IMR-90 (cell line): ENCODE measurements around the gene MAEA. TPM values are rescaled to one million over a fixed set of nuclear protein-coding genes. Genes with fewer than 3 reads are reported as not detected.

Experiments
- ATAC-seq: fragments of 200-7000 bp; cut with Tn5 transposase; 2 replicates; pipeline ENCODE4 v1.9.1; 2020; ENCODE audit warnings: low read depth, mild to moderate bottlenecking, moderate library complexity
- BruUV-seq: library from RNA; stranded (reverse); fragments of 400-500 nt; replicated peaks from 2 replicates; lab custom pipeline; 2021; lab: Mats Ljungman, UMichigan
- CTCF ChIA-PET: fragments of 300-600 bp; formaldehyde crosslinking; extraction: SDS; loops from one replicate; lab custom pipeline; 2021; ENCODE audit warnings: antibody characterized with exemption; lab: Yijun Ruan, JAX
- POLR2A ChIA-PET: fragments of 300-600 bp; sonication (Branson Sonifier 250); formaldehyde crosslinking; loops from one replicate; lab custom pipeline; 2022; ENCODE audit warnings: antibody characterized with exemption; ENCODE audit not compliant: unreplicated experiment; lab: Charles Lee
- DNase-seq: peaks from one replicate; pipeline ENCODE4 v3.0.0; 2013
- H2AFZ ChIP-seq: replicated peaks from 2 replicates; pipeline ENCODE3; 2013; ENCODE audit warnings: low read length, mild to moderate bottlenecking; ENCODE audit not compliant: poor library complexity
- H2AK5ac ChIP-seq: 2 replicates; pipeline ENCODE4 v1.6.1; 2013; ENCODE audit warnings: low read depth, low read length, inconsistent platforms
- H2AK9ac ChIP-seq: replicated peaks from 2 replicates; pipeline ENCODE3; 2013; ENCODE audit warnings: mild to moderate bottlenecking, low read depth, low read length, moderate library complexity; ENCODE audit not compliant: poor library complexity
- H2BK120ac ChIP-seq: 2 replicates; pipeline ENCODE4 v1.6.1; 2013; ENCODE audit warnings: low read depth, low read length, inconsistent platforms
- H2BK15ac ChIP-seq: 3 replicates; pipeline ENCODE4 v1.6.1; 2013; ENCODE audit warnings: low read depth, low read length, inconsistent platforms
- H2BK20ac ChIP-seq: 2 replicates; pipeline ENCODE4 v1.6.1; 2013; ENCODE audit warnings: low read depth, mild to moderate bottlenecking, inconsistent platforms, low read length, moderate library complexity
- H2BK5ac ChIP-seq: 2 replicates; pipeline ENCODE4 v1.6.1; 2013; ENCODE audit warnings: mild to moderate bottlenecking, low read depth, low read length, inconsistent platforms; ENCODE audit not compliant: poor library complexity, severe bottlenecking
- H3K14ac ChIP-seq: replicated peaks from 2 replicates; pipeline ENCODE4 v1.6.1; 2013; ENCODE audit warnings: low read depth, low read length, inconsistent platforms
- H3K18ac ChIP-seq: 2 replicates; pipeline ENCODE4 v1.6.1; 2013; ENCODE audit warnings: low read depth, low read length, control low read depth
- H3K23ac ChIP-seq: 2 replicates; pipeline ENCODE4 v1.6.1; 2013; ENCODE audit warnings: low read depth, low read length, inconsistent platforms
- H3K27ac ChIP-seq: 2 replicates; pipeline ENCODE4 v1.5.1; 2013; ENCODE audit warnings: mild to moderate bottlenecking, control low read depth, low read length; ENCODE audit not compliant: insufficient read depth
- H3K27me3 ChIP-seq: 2 replicates; pipeline ENCODE4 v1.6.1; 2013; ENCODE audit warnings: low read length; ENCODE audit not compliant: control insufficient read depth, insufficient read depth
- H3K36me3 ChIP-seq: 2 replicates; pipeline ENCODE4 v1.6.1; 2013; ENCODE audit warnings: low read length, mixed read lengths; ENCODE audit not compliant: control insufficient read depth, insufficient read depth
- H3K4ac ChIP-seq: 2 replicates; pipeline ENCODE4 v1.6.1; 2013; ENCODE audit warnings: low read depth, low read length, inconsistent platforms
- H3K4me1 ChIP-seq: 2 replicates; pipeline ENCODE4 v1.6.1; 2013; ENCODE audit warnings: low read length, mixed read lengths; ENCODE audit not compliant: control insufficient read depth, insufficient read depth
- H3K4me2 ChIP-seq: 2 replicates; pipeline ENCODE4 v1.6.1; 2013; ENCODE audit warnings: low read depth, mild to moderate bottlenecking, control low read depth, low read length, moderate library complexity
- H3K4me3 ChIP-seq: 2 replicates; pipeline ENCODE4 v1.5.1; 2013; ENCODE audit warnings: low read depth, mild to moderate bottlenecking, control low read depth, low read length, moderate library complexity; ENCODE audit not compliant: insufficient read depth
- H3K56ac ChIP-seq: 2 replicates; pipeline ENCODE4 v1.6.1; 2013; ENCODE audit warnings: low read length, inconsistent platforms; ENCODE audit not compliant: insufficient read depth; ENCODE audit errors: extremely low read depth
- H3K79me1 ChIP-seq, 2 experiments: 2 replicates each; pipeline ENCODE4 v1.6.1; 2013; ENCODE audit warnings: low read length in 2 of 2, inconsistent platforms in 1 of 2, low read depth in 1 of 2
- H3K9ac ChIP-seq: 2 replicates; pipeline ENCODE4 v1.6.1; 2013; ENCODE audit warnings: low read depth, low read length, control low read depth
- H3K9me1 ChIP-seq: 2 replicates; pipeline ENCODE4 v1.6.1; 2013; ENCODE audit warnings: low read length, inconsistent platforms; ENCODE audit not compliant: insufficient read depth
- H3K9me3 ChIP-seq: 2 replicates; pipeline ENCODE4 v1.6.1; 2013; ENCODE audit warnings: low read length; ENCODE audit not compliant: control insufficient read depth, insufficient read depth
- H4K20me1 ChIP-seq: 2 replicates; pipeline ENCODE4 v1.6.1; 2013; ENCODE audit warnings: low read length, inconsistent platforms; ENCODE audit not compliant: insufficient read depth
- H4K5ac ChIP-seq: 2 replicates; pipeline ENCODE4 v1.6.1; 2013; ENCODE audit warnings: mild to moderate bottlenecking, low read depth, low read length, control low read depth
- H4K8ac ChIP-seq, 2 experiments: 2 replicates each; pipeline ENCODE4 v1.6.1; 2013; ENCODE audit warnings: low read depth in 2 of 2, low read length in 2 of 2, control low read depth in 1 of 2, inconsistent platforms in 1 of 2
- H4K91ac ChIP-seq: 2 replicates; pipeline ENCODE4 v1.6.1; 2013; ENCODE audit warnings: low read depth, low read length, inconsistent platforms; ENCODE audit not compliant: insufficient read depth
- BHLHE40 ChIP-seq: fragments of 150-350 bp; IDR thresholded peaks from 2 replicates; pipeline ENCODE4 v1.6.1; 2016; ENCODE audit warnings: mild to moderate bottlenecking, low read depth, low read length
- CEBPB ChIP-seq: IDR thresholded peaks from 2 replicates; pipeline ENCODE4 v1.6.1; 2012; ENCODE audit warnings: low read depth, low read length, improper control_type of control experiment
- CHD1 ChIP-seq: IDR thresholded peaks from 2 replicates; pipeline ENCODE4 v1.6.1; 2012; ENCODE audit warnings: low read depth, low read length, improper control_type of control experiment
- FOS ChIP-seq: fragments of 150-350 bp; IDR thresholded peaks from 2 replicates; pipeline ENCODE4 v1.6.1; 2016; ENCODE audit warnings: low read depth, low read length
- MAFK ChIP-seq: IDR thresholded peaks from 2 replicates; pipeline ENCODE4 v1.6.1; 2012; ENCODE audit warnings: low read depth, low read length, improper control_type of control experiment
- MAZ ChIP-seq: IDR thresholded peaks from 2 replicates; pipeline ENCODE4 v1.6.1; 2012; ENCODE audit warnings: low read depth, mild to moderate bottlenecking, low read length, improper control_type of control experiment, moderate library complexity, borderline replicate concordance
- MXI1 ChIP-seq: IDR thresholded peaks from 2 replicates; pipeline ENCODE4 v1.6.1; 2012; ENCODE audit warnings: low read depth, mild to moderate bottlenecking, low read length, moderate library complexity, borderline replicate concordance
- NFE2L2 ChIP-seq: fragments of 150-350 bp; IDR thresholded peaks from 2 replicates; pipeline ENCODE4 v1.6.1; 2016; ENCODE audit warnings: low read depth, mild to moderate bottlenecking, low read length
- POLR2A ChIP-seq: IDR thresholded peaks from 2 replicates; pipeline ENCODE4 v1.6.1; 2012; ENCODE audit warnings: mild to moderate bottlenecking, low read depth, low read length
- RAD21 ChIP-seq: IDR thresholded peaks from 2 replicates; pipeline ENCODE4 v1.6.1; 2012; ENCODE audit warnings: low read length, improper control_type of control experiment
- RCOR1 ChIP-seq: IDR thresholded peaks from 2 replicates; pipeline ENCODE4 v1.6.1; 2012; ENCODE audit warnings: mild to moderate bottlenecking, low read length, improper control_type of control experiment; ENCODE audit not compliant: insufficient replicate concordance
- RFX5 ChIP-seq: IDR thresholded peaks from 2 replicates; pipeline ENCODE4 v1.8.0; 2012; ENCODE audit warnings: low read depth, mild to moderate bottlenecking, low read length, moderate library complexity
- WGBS, 2 experiments: methylation state at CpG; one replicate each; pipeline versions ENCODE4 v1.1.5 to v1.1.7; 2013; ENCODE audit warnings: missing lambda C conversion rate in 2 of 2; ENCODE audit not compliant: insufficient read length in 1 of 2; ENCODE audit errors: extremely low coverage in 2 of 2; 5-methylcytosine and 5-hydroxymethylcytosine counted together
- dilution Hi-C: fragments of 300-500 bp; cut with HindIII; formaldehyde crosslinking; loops from one replicate; pipeline ENCODE4 v1.14.3; 2018; ENCODE audit warnings: low sequenced_read_pairs; ENCODE audit not compliant: unreplicated experiment
- in situ Hi-C: fragments of 300-500 bp; cut with MboI; formaldehyde crosslinking; loops from 3 replicates; pipeline ENCODE4 v1.14.3; 2019; ENCODE audit warnings: low sequenced_read_pairs, inconsistent platforms, mixed read lengths
- intact Hi-C: fragments of 100-400 bp; cut with micrococcal nuclease; formaldehyde crosslinking; loops from 2 replicates; pipeline ENCODE4 v1.10.0; 2022
- polyA plus RNA-seq, 3 experiments: library from polyadenylated mRNA; depleted of rRNA; stranded (reverse); fragments of >200 nt; gene quantifications; 2 replicates each; pipeline ENCODE4 v1.2.3, GENCODE V29; 2012; ENCODE audit warnings: low replicate concordance in 1 of 3
- total RNA-seq: library from RNA; depleted of rRNA; stranded (reverse); fragments of >200 nt; gene quantifications from 2 replicates; pipeline ENCODE4 v1.2.3, GENCODE V29; 2012
- TF ChIP-seq, protein P1 (sequence below): conservative IDR thresholded peaks from 2 replicates; pipeline ENCODE4 v1.5.1; 2012; ENCODE audit warnings: mild to moderate bottlenecking, low read depth, low read length, improper control_type of control experiment
- TF ChIP-seq, protein P2 (sequence below): fragments of 150-350 bp; IDR thresholded peaks from 2 replicates; pipeline ENCODE4 v1.6.1; 2016; ENCODE audit warnings: low read depth, mild to moderate bottlenecking, low read length, moderate library complexity, borderline replicate concordance
- TF ChIP-seq, protein P3 (sequence below): fragments of 150-350 bp; IDR thresholded peaks from 2 replicates; pipeline ENCODE4 v1.6.1; 2017; ENCODE audit warnings: mild to moderate bottlenecking, antibody characterized with exemption, low read length, low read depth

The MAEA gene
- total and polyA plus RNA-seq, 2 of the 4 experiments (the other 2 are of a cell fraction): 61.5 to 108 TPM

DNA sequence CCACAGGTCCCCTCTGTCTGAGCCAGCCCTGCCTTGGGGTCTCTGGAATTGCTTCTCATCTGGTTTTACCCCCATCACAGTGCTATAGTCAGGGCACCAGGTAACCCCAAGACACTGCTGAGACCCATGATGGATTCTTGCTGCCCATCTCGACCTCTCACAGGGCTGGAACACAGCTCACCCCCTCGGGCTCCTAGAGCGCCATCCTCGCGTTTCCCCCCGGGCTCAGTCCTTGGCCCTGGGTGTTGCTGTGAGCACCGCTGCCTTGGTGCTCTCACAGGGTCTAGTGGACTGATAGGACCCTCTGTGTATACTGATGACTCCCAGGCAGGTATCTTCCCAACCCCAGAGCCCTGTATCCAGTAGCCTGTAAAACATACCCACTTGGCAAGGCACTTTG lies 8.8 kb downstream of the MAEA start:
- H4K91ac ChIP-seq: no peak overlapping the region
- H2BK15ac ChIP-seq: no peak overlapping the region
- H3K36me3 ChIP-seq: peaks cover 28% of the 10 kb centered on the region; the same call in 1 of the 2 replicates
- no peak overlapping the region for H4K8ac ChIP-seq
- H3K9me1 ChIP-seq: peaks cover 14% of the 10 kb centered on the region; the same call in 1 of the 2 replicates
- no peak overlapping the region for H2AK5ac ChIP-seq
- peaks cover 2% of the 10 kb centered on the region; the same call in 1 of the 2 replicates for H3K4me1 ChIP-seq
- no peak overlapping the region for H3K18ac ChIP-seq
- H3K4me2 ChIP-seq: no peak overlapping the region
- POLR2A ChIA-PET: no interaction called here
- H4K5ac ChIP-seq: no peak overlapping the region
- no TSS peak for BruUV-seq
- H3K4me3 ChIP-seq: no peak overlapping the region
- CTCF ChIA-PET: no interaction called here
- H3K9me3 ChIP-seq: no peaks in the 10 kb centered on the region
- WGBS, 2 experiments: 100% methylated on average over 2 of the region's 7 CpGs; no CpG with 5 or more reads in 1 of the 2 experiments
- dilution Hi-C loops (no loop called here), in situ Hi-C loops (no loop called here), intact Hi-C loops (no loop called here)
- H2AK9ac ChIP-seq: no peak overlapping the region
- no peak overlapping the region for H2BK120ac ChIP-seq
- H3K23ac ChIP-seq: no peak overlapping the region
- no peaks in the 10 kb centered on the region for H3K27me3 ChIP-seq
- H2BK5ac ChIP-seq: no peak overlapping the region
- no peak overlapping the region for H3K56ac ChIP-seq
- H3K9ac ChIP-seq: no peak overlapping the region
- H3K14ac ChIP-seq: no peak overlapping the region
- DNase-seq (no peak), ATAC-seq (no peak)
- peaks cover 82% of the 10 kb centered on the region for H4K20me1 ChIP-seq
- no peak overlapping the region for H3K4ac ChIP-seq
- no peak overlapping the region for H2AFZ ChIP-seq
- no peak overlapping the region for H3K27ac ChIP-seq
- no peak overlapping the region for H2BK20ac ChIP-seq
- TF ChIP-seq NFE2L2: no peak
- no peak for TF ChIP-seq RFX5
- no peak for TF ChIP-seq MAZ
- TF ChIP-seq FOS: no peak
- no peak for TF ChIP-seq MXI1
- no peak for TF ChIP-seq CEBPB
- TF ChIP-seq MAFK: no peak
- TF ChIP-seq, protein P1, sequence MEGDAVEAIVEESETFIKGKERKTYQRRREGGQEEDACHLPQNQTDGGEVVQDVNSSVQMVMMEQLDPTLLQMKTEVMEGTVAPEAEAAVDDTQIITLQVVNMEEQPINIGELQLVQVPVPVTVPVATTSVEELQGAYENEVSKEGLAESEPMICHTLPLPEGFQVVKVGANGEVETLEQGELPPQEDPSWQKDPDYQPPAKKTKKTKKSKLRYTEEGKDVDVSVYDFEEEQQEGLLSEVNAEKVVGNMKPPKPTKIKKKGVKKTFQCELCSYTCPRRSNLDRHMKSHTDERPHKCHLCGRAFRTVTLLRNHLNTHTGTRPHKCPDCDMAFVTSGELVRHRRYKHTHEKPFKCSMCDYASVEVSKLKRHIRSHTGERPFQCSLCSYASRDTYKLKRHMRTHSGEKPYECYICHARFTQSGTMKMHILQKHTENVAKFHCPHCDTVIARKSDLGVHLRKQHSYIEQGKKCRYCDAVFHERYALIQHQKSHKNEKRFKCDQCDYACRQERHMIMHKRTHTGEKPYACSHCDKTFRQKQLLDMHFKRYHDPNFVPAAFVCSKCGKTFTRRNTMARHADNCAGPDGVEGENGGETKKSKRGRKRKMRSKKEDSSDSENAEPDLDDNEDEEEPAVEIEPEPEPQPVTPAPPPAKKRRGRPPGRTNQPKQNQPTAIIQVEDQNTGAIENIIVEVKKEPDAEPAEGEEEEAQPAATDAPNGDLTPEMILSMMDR: no peak
- TF ChIP-seq, protein P2, sequence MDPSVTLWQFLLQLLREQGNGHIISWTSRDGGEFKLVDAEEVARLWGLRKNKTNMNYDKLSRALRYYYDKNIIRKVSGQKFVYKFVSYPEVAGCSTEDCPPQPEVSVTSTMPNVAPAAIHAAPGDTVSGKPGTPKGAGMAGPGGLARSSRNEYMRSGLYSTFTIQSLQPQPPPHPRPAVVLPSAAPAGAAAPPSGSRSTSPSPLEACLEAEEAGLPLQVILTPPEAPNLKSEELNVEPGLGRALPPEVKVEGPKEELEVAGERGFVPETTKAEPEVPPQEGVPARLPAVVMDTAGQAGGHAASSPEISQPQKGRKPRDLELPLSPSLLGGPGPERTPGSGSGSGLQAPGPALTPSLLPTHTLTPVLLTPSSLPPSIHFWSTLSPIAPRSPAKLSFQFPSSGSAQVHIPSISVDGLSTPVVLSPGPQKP: no peak
- TF ChIP-seq CHD1: no peak
- no peak for TF ChIP-seq POLR2A
- no peak for TF ChIP-seq BHLHE40
- TF ChIP-seq, protein P3, sequence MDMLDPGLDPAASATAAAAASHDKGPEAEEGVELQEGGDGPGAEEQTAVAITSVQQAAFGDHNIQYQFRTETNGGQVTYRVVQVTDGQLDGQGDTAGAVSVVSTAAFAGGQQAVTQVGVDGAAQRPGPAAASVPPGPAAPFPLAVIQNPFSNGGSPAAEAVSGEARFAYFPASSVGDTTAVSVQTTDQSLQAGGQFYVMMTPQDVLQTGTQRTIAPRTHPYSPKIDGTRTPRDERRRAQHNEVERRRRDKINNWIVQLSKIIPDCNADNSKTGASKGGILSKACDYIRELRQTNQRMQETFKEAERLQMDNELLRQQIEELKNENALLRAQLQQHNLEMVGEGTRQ: no peak
- no peak for TF ChIP-seq RAD21
- no peak for TF ChIP-seq RCOR1
- H3K79me1 ChIP-seq: peaks cover 12 to 73% of the 10 kb centered on the region in 2 experiments
